ENCODE measurements around the gene CCDC154.

DNA sequence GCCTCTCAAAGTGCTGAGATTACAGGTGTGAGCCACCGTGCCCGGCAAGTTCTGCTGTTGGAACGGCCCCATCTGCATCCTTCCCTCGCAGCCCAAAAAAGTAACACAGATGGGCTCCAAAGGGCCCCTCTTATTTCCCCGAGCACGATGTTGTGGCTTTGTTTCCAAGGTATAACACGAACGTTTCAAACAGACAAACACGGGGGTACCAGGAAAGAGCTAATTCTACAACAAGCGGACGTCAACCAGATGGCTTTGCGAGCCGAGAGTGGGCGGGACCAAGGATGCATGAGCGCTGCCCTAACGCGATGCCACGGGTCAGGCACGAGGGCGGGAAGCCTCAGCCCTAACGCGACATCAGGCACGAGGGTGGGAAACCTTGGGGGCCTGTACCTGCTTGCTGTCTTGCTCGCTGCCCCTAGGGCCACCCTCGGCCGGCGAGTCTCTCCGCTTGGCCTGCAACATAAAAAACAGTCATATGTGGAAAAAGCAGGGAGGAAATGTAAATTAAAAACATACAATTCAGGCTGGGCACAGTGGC is 54.0 kb downstream of the CCDC154 start:
- no peak for TF ChIP-seq JUNB (IDR thresholded peaks at IDR 0.05; ENCODE audit: unreplicated experiment)
- TF ChIP-seq, protein P1, sequence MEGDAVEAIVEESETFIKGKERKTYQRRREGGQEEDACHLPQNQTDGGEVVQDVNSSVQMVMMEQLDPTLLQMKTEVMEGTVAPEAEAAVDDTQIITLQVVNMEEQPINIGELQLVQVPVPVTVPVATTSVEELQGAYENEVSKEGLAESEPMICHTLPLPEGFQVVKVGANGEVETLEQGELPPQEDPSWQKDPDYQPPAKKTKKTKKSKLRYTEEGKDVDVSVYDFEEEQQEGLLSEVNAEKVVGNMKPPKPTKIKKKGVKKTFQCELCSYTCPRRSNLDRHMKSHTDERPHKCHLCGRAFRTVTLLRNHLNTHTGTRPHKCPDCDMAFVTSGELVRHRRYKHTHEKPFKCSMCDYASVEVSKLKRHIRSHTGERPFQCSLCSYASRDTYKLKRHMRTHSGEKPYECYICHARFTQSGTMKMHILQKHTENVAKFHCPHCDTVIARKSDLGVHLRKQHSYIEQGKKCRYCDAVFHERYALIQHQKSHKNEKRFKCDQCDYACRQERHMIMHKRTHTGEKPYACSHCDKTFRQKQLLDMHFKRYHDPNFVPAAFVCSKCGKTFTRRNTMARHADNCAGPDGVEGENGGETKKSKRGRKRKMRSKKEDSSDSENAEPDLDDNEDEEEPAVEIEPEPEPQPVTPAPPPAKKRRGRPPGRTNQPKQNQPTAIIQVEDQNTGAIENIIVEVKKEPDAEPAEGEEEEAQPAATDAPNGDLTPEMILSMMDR (conservative IDR thresholded peaks at IDR 0.05; ENCODE audit: low read depth in 2 of 2) = no peak
- TF ChIP-seq, protein P2, sequence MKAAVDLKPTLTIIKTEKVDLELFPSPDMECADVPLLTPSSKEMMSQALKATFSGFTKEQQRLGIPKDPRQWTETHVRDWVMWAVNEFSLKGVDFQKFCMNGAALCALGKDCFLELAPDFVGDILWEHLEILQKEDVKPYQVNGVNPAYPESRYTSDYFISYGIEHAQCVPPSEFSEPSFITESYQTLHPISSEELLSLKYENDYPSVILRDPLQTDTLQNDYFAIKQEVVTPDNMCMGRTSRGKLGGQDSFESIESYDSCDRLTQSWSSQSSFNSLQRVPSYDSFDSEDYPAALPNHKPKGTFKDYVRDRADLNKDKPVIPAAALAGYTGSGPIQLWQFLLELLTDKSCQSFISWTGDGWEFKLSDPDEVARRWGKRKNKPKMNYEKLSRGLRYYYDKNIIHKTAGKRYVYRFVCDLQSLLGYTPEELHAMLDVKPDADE (IDR thresholded peaks at IDR 0.05) = no peak
- TF ChIP-seq POLR2AphosphoS5 (IDR thresholded peaks at IDR 0.05; ENCODE audit: low read depth) = no peak
- TF ChIP-seq EZH2 (IDR thresholded peaks at IDR 0.05; ENCODE audit: low read depth, unreplicated experiment) = no peak

All from GM23338 (cell line).